HepG2 (cell line): ENCODE results near the gene ADAMTSL4. TPM values are rescaled to one million over a fixed set of nuclear protein-coding genes. Genes with fewer than 3 reads are reported as not detected.

Source experiments
- ATAC-seq: fragments of 200-7000 bp; cut with Tn5 transposase; 3 replicates; pipeline ENCODE4 v1.9.1; 2020; ENCODE audit warnings: mild to moderate bottlenecking, moderate library complexity
- BruUV-seq: library from RNA; stranded (reverse); fragments of 400-500 nt; replicated peaks from 2 replicates; lab custom pipeline; 2021; lab: Mats Ljungman, UMichigan
- CTCF ChIA-PET: fragments of 300-600 bp; formaldehyde crosslinking; extraction: SDS; loops from one replicate; lab custom pipeline; 2021; ENCODE audit warnings: low total read pairs, inconsistent platforms, low intra/inter-chr PET ratio; lab: Yijun Ruan, JAX
- POLR2A ChIA-PET: fragments of 350-600 bp; sonication (Branson Sonifier 250); formaldehyde crosslinking; loops from one replicate; lab custom pipeline; 2020; ENCODE audit warnings: antibody characterized with exemption, inconsistent platforms; lab: Yijun Ruan, JAX
- DNase-seq: peaks from one replicate; pipeline ENCODE4 v3.0.0-alpha.2; 2015; ENCODE audit warnings: low spot score
- FAIRE-seq: peaks from 3 replicates; lab custom pipeline; 2011; peaks lifted over from hg19 to GRCh38; lab: Jason Lieb, UNC
- H2AFZ ChIP-seq: one replicate; pipeline ENCODE4 v1.6.1; 2011; ENCODE audit warnings: low read length, inconsistent platforms
- H3K27ac ChIP-seq: fragments of 300-600 bp; 3 replicates; pipeline ENCODE4 v1.8.0; 2011; ENCODE audit warnings: mixed run types, mild to moderate bottlenecking, mixed read lengths, low read length, inconsistent platforms; ENCODE audit not compliant: insufficient read depth; ENCODE audit errors: extremely low read length
- H3K27me3 ChIP-seq, 2 experiments: fragments of 200-600 bp in 1 of 2; 2 replicates in 1 of 2; 3 replicates in 1 of 2; pipeline versions ENCODE4 v1.6.0 to v1.8.0; 2011; ENCODE audit warnings: low read length in 2 of 2, mild to moderate bottlenecking in 2 of 2, moderate library complexity in 2 of 2, inconsistent platforms in 1 of 2; ENCODE audit not compliant: insufficient read depth in 2 of 2, control insufficient read depth in 1 of 2
- H3K36me3 ChIP-seq, 2 experiments: fragments of 200-600 bp in 1 of 2; replicated peaks in 1 of 2; 2 replicates in 1 of 2; 3 replicates in 1 of 2; pipeline versions ENCODE4 v1.5.1 to v1.8.0; 2011; ENCODE audit warnings: low read length in 2 of 2, inconsistent platforms in 1 of 2; ENCODE audit not compliant: insufficient read depth in 2 of 2, control insufficient read depth in 1 of 2
- H3K4me1 ChIP-seq: 2 replicates; pipeline ENCODE4 v1.5.1; 2012; ENCODE audit warnings: low read length, inconsistent platforms; ENCODE audit not compliant: insufficient read depth
- H3K4me2 ChIP-seq: 2 replicates; pipeline ENCODE4 v1.6.0; 2011; ENCODE audit warnings: low read depth, low read length, inconsistent platforms
- H3K4me3 ChIP-seq, 3 experiments: fragments of 200-600 bp in 1 of 3; sonication (generic), shearing (Covaris generic) in 1 of 3; replicated peaks in 1 of 3; 2 replicates each; pipeline ENCODE4 v1.5.1; 2011 to 2016; ENCODE audit warnings: low read length in 3 of 3, inconsistent platforms in 2 of 3, low read depth in 2 of 3, mild to moderate bottlenecking in 2 of 3, control low read depth in 1 of 3, mixed read lengths in 1 of 3; ENCODE audit not compliant: insufficient read depth in 1 of 3
- H3K79me2 ChIP-seq: one replicate; pipeline ENCODE4 v1.6.1; 2011; ENCODE audit warnings: low read length, inconsistent platforms; ENCODE audit not compliant: insufficient read depth
- H3K9ac ChIP-seq: 2 replicates; pipeline ENCODE4 v1.6.0; 2011; ENCODE audit warnings: mild to moderate bottlenecking, low read depth, low read length, inconsistent platforms; ENCODE audit not compliant: insufficient read depth
- H3K9me3 ChIP-seq: 2 replicates; pipeline ENCODE4 v1.5.1; 2012; ENCODE audit warnings: mild to moderate bottlenecking, low read length
- H4K20me1 ChIP-seq: 2 replicates; pipeline ENCODE4 v1.6.0; 2011; ENCODE audit warnings: inconsistent platforms, mild to moderate bottlenecking, low read length, moderate library complexity; ENCODE audit not compliant: insufficient read depth
- ATM ChIP-seq: fragments of 450-650 bp; IDR thresholded peaks from 2 replicates; pipeline ENCODE4 v1.7.1; 2017; ENCODE audit warnings: mild to moderate bottlenecking, borderline replicate concordance
- DPF2 ChIP-seq: sonication (generic); formaldehyde crosslinking; IDR thresholded peaks from 2 replicates; pipeline ENCODE4 v1.4.0; 2020; ENCODE audit warnings: mild to moderate bottlenecking, low read depth, missing genetic modification reagents, borderline replicate concordance
- HNF4G ChIP-seq, 2 experiments: sonication (generic) in 1 of 2; formaldehyde crosslinking in 1 of 2; IDR thresholded peaks; 2 replicates each; pipeline versions ENCODE4 v1.4.0 to v1.6.1; 2011 to 2020; ENCODE audit warnings: borderline replicate concordance in 2 of 2, low read depth in 2 of 2, mild to moderate bottlenecking in 2 of 2, low read length in 1 of 2, missing genetic modification reagents in 1 of 2, moderate library complexity in 1 of 2
- KDM4B ChIP-seq: sonication (generic); formaldehyde crosslinking; IDR thresholded peaks from 2 replicates; pipeline ENCODE4 v1.4.0; 2020; ENCODE audit warnings: missing genetic modification reagents
- U2AF1 ChIP-seq: fragments of 200-400 bp; formaldehyde crosslinking; optimal IDR thresholded peaks from 2 replicates; pipeline ENCODE3; 2017; ENCODE audit warnings: mild to moderate bottlenecking, low read depth, low read length
- ZFYVE20 ChIP-seq: sonication (generic); formaldehyde crosslinking; IDR thresholded peaks from 2 replicates; pipeline ENCODE4 v1.8.0; 2023; ENCODE audit warnings: low read depth, mild to moderate bottlenecking, moderate library complexity, missing genetic modification reagents, borderline replicate concordance
- ZNF256 ChIP-seq: sonication (generic); formaldehyde crosslinking; conservative IDR thresholded peaks from 2 replicates; pipeline ENCODE4 v1.4.0; 2020; ENCODE audit warnings: missing genetic modification reagents
- ZNF432 ChIP-seq: sonication (generic); formaldehyde crosslinking; IDR thresholded peaks from 2 replicates; pipeline ENCODE4 v1.5.0; 2020; ENCODE audit warnings: missing genetic modification reagents, mild to moderate bottlenecking, borderline replicate concordance
- ZNF569 ChIP-seq: sonication (generic); formaldehyde crosslinking; IDR thresholded peaks from 2 replicates; pipeline ENCODE4 v1.5.0; 2020; ENCODE audit warnings: mild to moderate bottlenecking, missing genetic modification reagents, moderate library complexity, borderline replicate concordance
- ZNF660 ChIP-seq: sonication (generic); formaldehyde crosslinking; IDR thresholded peaks from 2 replicates; pipeline ENCODE4 v1.5.1; 2020; ENCODE audit warnings: mild to moderate bottlenecking, low read depth, missing genetic modification reagents, borderline replicate concordance
- WGBS: methylation state at CpG from one replicate; pipeline ENCODE4 v1.1.6; 2017; ENCODE audit warnings: low lambda C conversion rate; 5-methylcytosine and 5-hydroxymethylcytosine counted together
- in situ Hi-C: cut with HindIII; loops from 2 replicates; pipeline ENCODE4 v1.10.0; 2017; ENCODE audit warnings: low pct_unique_long_range_greater_than_20kb; ENCODE audit not compliant: extremely low pct_ligation_motif_present
- intact Hi-C: fragments of 100-400 bp; cut with micrococcal nuclease; formaldehyde crosslinking; loops from one replicate; pipeline ENCODE4 v1.10.0; 2022; ENCODE audit not compliant: unreplicated experiment
- polyA plus RNA-seq, 8 experiments: library from polyadenylated mRNA; depleted of rRNA in 3 of 8; stranded (reverse) in 7 of 8; unstranded in 1 of 8; fragments of >200 nt; fragmentation: Illumina TruSeq in 4 of 8; extraction: Trizol in 4 of 8; gene quantifications; 2 replicates each; pipeline versions ENCODE4 v1.2.1 to v1.2.3, GENCODE V29; 2011 to 2016; ENCODE audit warnings: low read depth in 4 of 8, missing spikeins in 1 of 8, mixed read lengths in 1 of 8; ENCODE audit not compliant: insufficient read depth in 1 of 8
- total RNA-seq, 5 experiments: library from RNA; depleted of rRNA; stranded (reverse); fragments of >200 nt; fragmentation: Illumina TruSeq; extraction: Trizol; gene quantifications; 2 replicates each; pipeline ENCODE4 v1.2.3, GENCODE V29; 2016; ENCODE audit warnings: low read depth in 1 of 5
- TF ChIP-seq, protein P1 (sequence below): sonication (generic); formaldehyde crosslinking; IDR thresholded peaks from 2 replicates; pipeline ENCODE4 v1.4.0; 2020; ENCODE audit warnings: missing genetic modification reagents
- TF ChIP-seq, protein P2 (sequence below): sonication (generic); formaldehyde crosslinking; conservative IDR thresholded peaks from 2 replicates; pipeline ENCODE4 v1.4.0; 2020; ENCODE audit warnings: missing genetic modification reagents

The ADAMTSL4 gene
- total and polyA plus RNA-seq, 2 of the 13 experiments (the other 11 are each of a cell fraction or from before 2014, with no cell fraction given), result 3.9 to 16.4 TPM

DNA sequence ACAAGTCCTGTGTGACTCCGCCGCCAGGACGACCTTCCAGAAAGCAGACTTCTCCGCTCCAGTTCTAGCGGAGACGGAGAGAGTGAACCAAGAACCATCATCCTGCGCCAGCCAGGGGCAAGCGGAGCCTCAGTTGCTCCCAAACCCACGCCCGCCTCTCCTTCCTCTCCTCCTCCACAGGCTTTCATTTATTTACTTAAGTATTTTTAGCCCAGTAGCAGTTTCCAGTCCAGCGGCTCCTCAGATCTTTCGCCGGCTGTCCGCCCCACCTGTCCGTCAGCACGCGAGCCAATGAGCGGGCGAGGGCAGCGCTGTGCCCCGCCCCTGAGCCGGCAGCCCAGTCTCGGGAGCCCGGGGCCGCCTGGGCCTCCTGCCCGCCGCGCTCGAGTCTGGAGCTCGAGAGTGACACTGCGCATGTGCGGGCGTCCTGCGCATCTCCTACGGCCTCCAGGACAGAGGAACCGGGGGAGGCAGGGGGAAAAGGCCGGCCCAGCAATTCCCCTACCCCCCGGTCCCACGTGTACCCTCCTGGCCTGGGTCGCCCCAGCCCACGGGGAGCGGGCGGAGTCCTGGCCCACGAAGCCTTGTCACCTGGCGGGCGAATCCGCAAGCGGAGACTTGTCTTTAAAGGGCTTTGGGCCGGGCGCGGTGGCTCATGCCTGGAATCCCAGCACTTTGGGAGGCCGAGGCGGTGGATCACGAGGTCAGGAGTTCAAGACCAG is 33.7 kb upstream of the ADAMTSL4 start, which contains the start of gene FALEC:
FALEC (plus strand) TSS at position 425 of the 722 bp plus-strand sequence.
- Histone ChIP-seq H2AFZ (peak within 1 kb of the TSS; percentile 82), H3K9ac (peak within 1 kb of the TSS; percentile 81), H3K27ac (peak within 1 kb of the TSS; percentile 82), H3K27me3 (no peaks in the 10 kb centered on the region; a peak in 1 of 5 replicates), H3K9me3 (no peaks in the 10 kb centered on the region), H3K4me3 (peak within 1 kb of the TSS; percentile 73 to 84 (median 80)), H3K36me3 (no peaks in the 10 kb centered on the region), H3K79me2 (no peaks in the 10 kb centered on the region), H3K4me1 (peaks cover 32% of the 10 kb centered on the region), H3K4me2 (peak within 1 kb of the TSS; percentile 85), H4K20me1 (no peaks in the 10 kb centered on the region)
- peak; percentile 72 for FAIRE-seq
- BruUV-seq, result no TSS peak
- peak; percentile 95 for ATAC-seq
- ChIA-PET CTCF (no interaction called here), POLR2A (interaction anchor here (0.7 to 3.3 kb wide), 27 partner anchors 9 to 490 kb away, joined by 3 to 78 read pairs (median 4); partner anchors contain the start of genes ADAMTSL4, GOLPH3L, RPRD2 and TARS2)
- intact Hi-C loops, result loop anchor here (1.0 kb wide), 1 partner anchor 17 kb away; no protein-coding TSS in a partner anchor
- in situ Hi-C loops, result no loop called here
- DNase-seq, result peak; percentile 93
- WGBS, result 1% methylated on average over 26 of the region's 54 CpGs
- TF ChIP-seq HNF4G (IDR thresholded peaks at IDR 0.05; ENCODE audit: borderline replicate concordance, low read depth, low read length), result no peak
- TF ChIP-seq HNF4G (CRISPR knock-in tag; IDR thresholded peaks at IDR 0.05; ENCODE audit: borderline replicate concordance, low read depth), result no peak
- TF ChIP-seq ZNF256, result no peak
- TF ChIP-seq, protein P1, sequence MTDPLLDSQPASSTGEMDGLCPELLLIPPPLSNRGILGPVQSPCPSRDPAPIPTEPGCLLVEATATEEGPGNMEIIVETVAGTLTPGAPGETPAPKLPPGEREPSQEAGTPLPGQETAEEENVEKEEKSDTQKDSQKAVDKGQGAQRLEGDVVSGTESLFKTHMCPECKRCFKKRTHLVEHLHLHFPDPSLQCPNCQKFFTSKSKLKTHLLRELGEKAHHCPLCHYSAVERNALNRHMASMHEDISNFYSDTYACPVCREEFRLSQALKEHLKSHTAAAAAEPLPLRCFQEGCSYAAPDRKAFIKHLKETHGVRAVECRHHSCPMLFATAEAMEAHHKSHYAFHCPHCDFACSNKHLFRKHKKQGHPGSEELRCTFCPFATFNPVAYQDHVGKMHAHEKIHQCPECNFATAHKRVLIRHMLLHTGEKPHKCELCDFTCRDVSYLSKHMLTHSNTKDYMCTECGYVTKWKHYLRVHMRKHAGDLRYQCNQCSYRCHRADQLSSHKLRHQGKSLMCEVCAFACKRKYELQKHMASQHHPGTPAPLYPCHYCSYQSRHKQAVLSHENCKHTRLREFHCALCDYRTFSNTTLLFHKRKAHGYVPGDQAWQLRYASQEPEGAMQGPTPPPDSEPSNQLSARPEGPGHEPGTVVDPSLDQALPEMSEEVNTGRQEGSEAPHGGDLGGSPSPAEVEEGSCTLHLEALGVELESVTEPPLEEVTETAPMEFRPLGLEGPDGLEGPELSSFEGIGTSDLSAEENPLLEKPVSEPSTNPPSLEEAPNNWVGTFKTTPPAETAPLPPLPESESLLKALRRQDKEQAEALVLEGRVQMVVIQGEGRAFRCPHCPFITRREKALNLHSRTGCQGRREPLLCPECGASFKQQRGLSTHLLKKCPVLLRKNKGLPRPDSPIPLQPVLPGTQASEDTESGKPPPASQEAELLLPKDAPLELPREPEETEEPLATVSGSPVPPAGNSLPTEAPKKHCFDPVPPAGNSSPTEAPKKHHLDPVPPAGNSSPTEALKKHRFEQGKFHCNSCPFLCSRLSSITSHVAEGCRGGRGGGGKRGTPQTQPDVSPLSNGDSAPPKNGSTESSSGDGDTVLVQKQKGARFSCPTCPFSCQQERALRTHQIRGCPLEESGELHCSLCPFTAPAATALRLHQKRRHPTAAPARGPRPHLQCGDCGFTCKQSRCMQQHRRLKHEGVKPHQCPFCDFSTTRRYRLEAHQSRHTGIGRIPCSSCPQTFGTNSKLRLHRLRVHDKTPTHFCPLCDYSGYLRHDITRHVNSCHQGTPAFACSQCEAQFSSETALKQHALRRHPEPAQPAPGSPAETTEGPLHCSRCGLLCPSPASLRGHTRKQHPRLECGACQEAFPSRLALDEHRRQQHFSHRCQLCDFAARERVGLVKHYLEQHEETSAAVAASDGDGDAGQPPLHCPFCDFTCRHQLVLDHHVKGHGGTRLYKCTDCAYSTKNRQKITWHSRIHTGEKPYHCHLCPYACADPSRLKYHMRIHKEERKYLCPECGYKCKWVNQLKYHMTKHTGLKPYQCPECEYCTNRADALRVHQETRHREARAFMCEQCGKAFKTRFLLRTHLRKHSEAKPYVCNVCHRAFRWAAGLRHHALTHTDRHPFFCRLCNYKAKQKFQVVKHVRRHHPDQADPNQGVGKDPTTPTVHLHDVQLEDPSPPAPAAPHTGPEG (CRISPR knock-in tag), result no peak
- no peak for TF ChIP-seq DPF2
- no peak for TF ChIP-seq U2AF1
- TF ChIP-seq KDM4B, result no peak
- TF ChIP-seq ZFYVE20, result no peak
- no peak for TF ChIP-seq ZNF432 (CRISPR knock-in tag)
- TF ChIP-seq, protein P2, sequence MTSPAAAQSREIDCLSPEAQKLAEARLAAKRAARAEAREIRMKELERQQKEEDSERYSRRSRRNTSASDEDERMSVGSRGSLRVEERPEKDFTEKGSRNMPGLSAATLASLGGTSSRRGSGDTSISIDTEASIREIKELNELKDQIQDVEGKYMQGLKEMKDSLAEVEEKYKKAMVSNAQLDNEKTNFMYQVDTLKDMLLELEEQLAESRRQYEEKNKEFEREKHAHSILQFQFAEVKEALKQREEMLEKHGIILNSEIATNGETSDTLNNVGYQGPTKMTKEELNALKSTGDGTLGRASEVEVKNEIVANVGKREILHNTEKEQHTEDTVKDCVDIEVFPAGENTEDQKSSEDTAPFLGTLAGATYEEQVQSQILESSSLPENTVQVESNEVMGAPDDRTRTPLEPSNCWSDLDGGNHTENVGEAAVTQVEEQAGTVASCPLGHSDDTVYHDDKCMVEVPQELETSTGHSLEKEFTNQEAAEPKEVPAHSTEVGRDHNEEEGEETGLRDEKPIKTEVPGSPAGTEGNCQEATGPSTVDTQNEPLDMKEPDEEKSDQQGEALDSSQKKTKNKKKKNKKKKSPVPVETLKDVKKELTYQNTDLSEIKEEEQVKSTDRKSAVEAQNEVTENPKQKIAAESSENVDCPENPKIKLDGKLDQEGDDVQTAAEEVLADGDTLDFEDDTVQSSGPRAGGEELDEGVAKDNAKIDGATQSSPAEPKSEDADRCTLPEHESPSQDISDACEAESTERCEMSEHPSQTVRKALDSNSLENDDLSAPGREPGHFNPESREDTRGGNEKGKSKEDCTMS (CRISPR knock-in tag), result no peak
- TF ChIP-seq ZNF569 (CRISPR knock-in tag), result no peak
- TF ChIP-seq ZNF660 (CRISPR knock-in tag), result no peak
- no peak for TF ChIP-seq ATM
